Colonic mucosa (tissue), 4 donors: ENCODE data around the gene UNC13A. TPM values are rescaled to one million over a fixed set of nuclear protein-coding genes. Genes with fewer than 3 reads are reported as not detected.

Experiments
- DNase-seq: peaks from one replicate; pipeline ENCODE4 v3.0.0-alpha.2; 2020
- H3K27ac ChIP-seq: fragments of 200-600 bp; one replicate; pipeline ENCODE4 v1.8.0; 2021
- H3K27me3 ChIP-seq: fragments of 200-600 bp; one replicate; pipeline ENCODE4 v1.8.0; 2021
- H3K36me3 ChIP-seq: fragments of 200-600 bp; one replicate; pipeline ENCODE4 v1.8.0; 2021
- H3K4me1 ChIP-seq: fragments of 200-600 bp; one replicate; pipeline ENCODE4 v1.8.0; 2021; ENCODE audit warnings: mild to moderate bottlenecking
- H3K4me3 ChIP-seq: fragments of 200-600 bp; one replicate; pipeline ENCODE4 v1.8.0; 2021
- H3K9ac ChIP-seq, 2 donors: one replicate each; pipeline ENCODE4 v1.7.0; 2013; ENCODE audit warnings: control low read depth in 2 of 2, low read depth in 2 of 2, low read length in 2 of 2
- H3K9me3 ChIP-seq: fragments of 200-600 bp; one replicate; pipeline ENCODE4 v1.8.0; 2021
- CTCF ChIP-seq: fragments of 200-600 bp; IDR thresholded peaks from one replicate; pipeline ENCODE4 v1.8.0; 2022; ENCODE audit warnings: antibody characterized with exemption, mild to moderate bottlenecking
- intact Hi-C: fragments of 100-400 bp; cut with DNase I; formaldehyde crosslinking; loops from one replicate; pipeline ENCODE4 v1.14.1; 2022
- total RNA-seq, 2 donors: library from RNA; stranded (reverse); fragmentation: NEBNext Ultra II Directional in 1 of 2; extraction: Animal tissue kit (Norgen Biotek cat#: 25700) in 1 of 2; gene quantifications; one replicate each; pipeline ENCODE4 v1.2.1, GENCODE V29; 2021
- donor health status: healthy.
- donor health status: DM: no; HTN: no; CAD: no.
- donor health status: DM: no; HTN: no; CAD: no.

Gene UNC13A
- total RNA-seq, 2 donors from 2014 or later, result 0.29 to 0.62 TPM

- no peaks in the 10 kb centered on the region for H3K27me3 ChIP-seq
- no peaks in the 10 kb centered on the region for H3K4me1 ChIP-seq
- H3K27ac ChIP-seq, result no peak overlapping the region
- no peak overlapping the region for H3K9ac ChIP-seq
- no peak for DNase-seq
- H3K9me3 ChIP-seq, result no peaks in the 10 kb centered on the region
- no peak for TF ChIP-seq CTCF
- H3K4me3 ChIP-seq, result no peak overlapping the region
- H3K36me3 ChIP-seq, result peaks cover 10% of the 10 kb centered on the region
- intact Hi-C loops, result no loop called here
Observed at GRCh38 chr19:17727843-17728242, 39.7 kb upstream of the UNC13A start.

- H3K4me1 ChIP-seq, result no peaks in the 10 kb centered on the region
- no peak for TF ChIP-seq CTCF
Observed at GRCh38 chr19:17726964-17727773, 39.0 kb upstream of the UNC13A start.

GRCh38 chr19:17726136-17726741, 38.1 kb upstream of the UNC13A start:
- no peak overlapping the region for H3K4me3 ChIP-seq
- H3K9ac ChIP-seq, result no peak overlapping the region
- intact Hi-C loops, result no loop called here
- no peaks in the 10 kb centered on the region for H3K27me3 ChIP-seq
- H3K36me3 ChIP-seq, result peaks cover 10% of the 10 kb centered on the region
- TF ChIP-seq CTCF, result no peak
- no peak overlapping the region for H3K27ac ChIP-seq
- H3K9me3 ChIP-seq, result no peaks in the 10 kb centered on the region
- no peaks in the 10 kb centered on the region for H3K4me1 ChIP-seq
- no peak for DNase-seq

More at GRCh38 chr19:17726964-17727773, 39.0 kb upstream of the UNC13A start:
- no peak overlapping the region for H3K27ac ChIP-seq
- DNase-seq, result no peak
- H3K36me3 ChIP-seq, result peaks cover 10% of the 10 kb centered on the region
- intact Hi-C loops, result no loop called here
- H3K9me3 ChIP-seq, result no peaks in the 10 kb centered on the region
- H3K4me3 ChIP-seq, result no peak overlapping the region
- H3K27me3 ChIP-seq, result no peaks in the 10 kb centered on the region
- H3K9ac ChIP-seq, result no peak overlapping the region

GRCh38 chr19:17725422-17726078, 37.4 kb upstream of the UNC13A start:
- Histone ChIP-seq H3K4me1 (no peaks in the 10 kb centered on the region), H3K36me3 (peaks cover 10% of the 10 kb centered on the region), H3K9me3 (no peaks in the 10 kb centered on the region), H3K27me3 (no peaks in the 10 kb centered on the region), H3K9ac (no peak overlapping the region), H3K27ac (no peak overlapping the region), H3K4me3 (no peak overlapping the region)
- intact Hi-C loops, result no loop called here
- no peak for TF ChIP-seq CTCF
- DNase-seq, result no peak

- no peak for DNase-seq
- H3K27me3 ChIP-seq, result no peaks in the 10 kb centered on the region
- TF ChIP-seq CTCF, result no peak
- no peak overlapping the region for H3K27ac ChIP-seq
- intact Hi-C loops, result no loop called here
- no peak overlapping the region for H3K9ac ChIP-seq
- H3K4me3 ChIP-seq, result no peak overlapping the region
- no peaks in the 10 kb centered on the region for H3K9me3 ChIP-seq
- H3K4me1 ChIP-seq, result peaks cover 3% of the 10 kb centered on the region
- peaks cover 10% of the 10 kb centered on the region for H3K36me3 ChIP-seq
Observed at GRCh38 chr19:17724655-17725054, 36.5 kb upstream of the UNC13A start.
